HL-60/S4 treated with retinoic acid at 250 ng/mL for 4 days and 3 days (cell line): ENCODE results near the gene HS3ST3B1.

Experiments used
- in situ Hi-C: fragments of 300-500 bp; cut with MboI; formaldehyde crosslinking; loops from 2 replicates; pipeline ENCODE4 v1.7.0; 2022; ENCODE audit warnings: low sequenced_read_pairs

Gene HS3ST3B1

GRCh38 chr17:14340857-14341754 is 40.2 kb downstream of the HS3ST3B1 start:
- in situ Hi-C loops = no loop called here

- in situ Hi-C loops = no loop called here
Observed at GRCh38 chr17:14341866-14342265, 41.0 kb downstream of the HS3ST3B1 start.

GRCh38 chr17:14346801-14347200 is 45.9 kb downstream of the HS3ST3B1 start:
- in situ Hi-C loops = no loop called here

- in situ Hi-C loops = no loop called here
Observed at GRCh38 chr17:14351493-14351892, 50.6 kb downstream of the HS3ST3B1 start.

- in situ Hi-C loops = no loop called here
Observed at GRCh38 chr17:14352136-14352535, 51.3 kb downstream of the HS3ST3B1 start.

GRCh38 chr17:14353861-14354474 is 53.1 kb downstream of the HS3ST3B1 start:
- in situ Hi-C loops = no loop called here

- in situ Hi-C loops = no loop called here
Observed at GRCh38 chr17:14354807-14355206, 53.9 kb downstream of the HS3ST3B1 start.

- in situ Hi-C loops = no loop called here
Observed at GRCh38 chr17:14355556-14355955, 54.7 kb downstream of the HS3ST3B1 start.

GRCh38 chr17:14359163-14360020 is 58.5 kb downstream of the HS3ST3B1 start:
- in situ Hi-C loops = no loop called here

- in situ Hi-C loops = no loop called here
Observed at GRCh38 chr17:14360856-14361255, 60.0 kb downstream of the HS3ST3B1 start.

GRCh38 chr17:14361470-14361869 is 60.6 kb downstream of the HS3ST3B1 start:
- in situ Hi-C loops = no loop called here

GRCh38 chr17:14361945-14362508 is 61.1 kb downstream of the HS3ST3B1 start:
- in situ Hi-C loops = no loop called here

- in situ Hi-C loops = no loop called here
Observed at GRCh38 chr17:14366199-14366598, 65.3 kb downstream of the HS3ST3B1 start.

GRCh38 chr17:14372461-14372860 is 71.6 kb downstream of the HS3ST3B1 start:
- in situ Hi-C loops = no loop called here

- in situ Hi-C loops = no loop called here
Observed at GRCh38 chr17:14372905-14373613, 72.2 kb downstream of the HS3ST3B1 start.

GRCh38 chr17:14373614-14374259 is 72.9 kb downstream of the HS3ST3B1 start:
- in situ Hi-C loops = no loop called here

GRCh38 chr17:14374268-14374667 is 73.4 kb downstream of the HS3ST3B1 start:
- in situ Hi-C loops = no loop called here

- in situ Hi-C loops = no loop called here
Observed at GRCh38 chr17:14376666-14377065, 75.8 kb downstream of the HS3ST3B1 start.

- in situ Hi-C loops = no loop called here
Observed at GRCh38 chr17:14381606-14382005, 80.7 kb downstream of the HS3ST3B1 start.

- in situ Hi-C loops = no loop called here
Observed at GRCh38 chr17:14387036-14387435, 86.2 kb downstream of the HS3ST3B1 start.
